ENCODE data around the gene VDR.
"Not testable (repeated sequence)": the region's sequence is repeated elsewhere in the genome, so short reads cannot be mapped to it uniquely, and the experiment has no call there.

Gene VDR

DNA sequence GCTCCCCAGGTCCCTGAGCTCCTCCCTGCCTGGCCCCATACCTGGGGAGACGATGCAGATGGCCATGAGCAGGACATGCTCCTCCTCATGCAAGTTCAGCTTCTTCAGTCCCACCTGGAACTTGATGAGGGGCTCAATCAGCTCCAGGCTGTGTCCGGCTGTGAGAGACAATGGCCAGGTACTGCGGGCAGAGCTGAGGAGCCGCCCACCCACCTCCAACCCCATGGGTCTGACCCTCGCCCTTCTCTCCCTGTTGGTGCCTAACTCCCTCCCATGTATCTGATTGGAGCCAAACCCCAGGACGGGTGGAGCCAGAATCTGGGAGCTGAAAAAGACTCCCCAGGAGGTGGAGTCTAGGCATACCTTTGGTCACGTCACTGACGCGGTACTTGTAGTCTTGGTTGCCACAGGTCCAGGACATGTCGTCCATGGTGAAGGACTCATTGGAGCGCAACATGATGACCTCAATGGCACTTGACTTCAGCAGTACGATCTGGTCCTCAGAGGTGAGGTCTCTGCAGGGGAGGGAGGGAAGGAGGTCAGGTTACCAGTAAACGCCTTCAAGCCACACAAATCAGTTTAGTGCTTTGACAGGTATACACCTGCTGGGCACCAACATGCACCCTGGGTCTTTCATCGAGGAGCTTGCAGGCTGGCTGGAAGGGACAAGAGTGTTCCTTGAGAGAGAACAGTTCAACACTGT lies 58.3 kb downstream of the VDR start:
- DNase-seq (ENCODE audit: low read depth): no peak

DNA sequence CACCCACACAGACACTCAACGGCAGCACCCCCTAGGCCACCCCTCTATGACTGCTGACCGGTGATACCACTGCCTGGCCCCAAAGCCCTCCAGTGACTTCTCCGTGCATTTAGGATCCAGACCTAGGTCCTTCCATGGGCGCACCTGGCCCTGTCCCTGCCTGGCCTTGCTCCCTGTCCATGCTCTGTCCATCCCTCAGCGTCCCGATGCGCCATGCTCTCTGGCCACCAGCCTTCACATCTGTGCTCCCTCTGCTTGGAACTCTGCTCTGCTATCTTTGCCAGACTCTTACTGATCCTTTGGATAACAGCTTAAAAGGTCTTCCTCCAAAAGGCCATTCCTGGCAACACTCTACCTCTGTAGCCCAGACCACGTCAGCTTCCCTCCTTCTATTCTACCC lies 59.7 kb downstream of the VDR start:
- no peak for DNase-seq (ENCODE audit: low read depth)

DNA sequence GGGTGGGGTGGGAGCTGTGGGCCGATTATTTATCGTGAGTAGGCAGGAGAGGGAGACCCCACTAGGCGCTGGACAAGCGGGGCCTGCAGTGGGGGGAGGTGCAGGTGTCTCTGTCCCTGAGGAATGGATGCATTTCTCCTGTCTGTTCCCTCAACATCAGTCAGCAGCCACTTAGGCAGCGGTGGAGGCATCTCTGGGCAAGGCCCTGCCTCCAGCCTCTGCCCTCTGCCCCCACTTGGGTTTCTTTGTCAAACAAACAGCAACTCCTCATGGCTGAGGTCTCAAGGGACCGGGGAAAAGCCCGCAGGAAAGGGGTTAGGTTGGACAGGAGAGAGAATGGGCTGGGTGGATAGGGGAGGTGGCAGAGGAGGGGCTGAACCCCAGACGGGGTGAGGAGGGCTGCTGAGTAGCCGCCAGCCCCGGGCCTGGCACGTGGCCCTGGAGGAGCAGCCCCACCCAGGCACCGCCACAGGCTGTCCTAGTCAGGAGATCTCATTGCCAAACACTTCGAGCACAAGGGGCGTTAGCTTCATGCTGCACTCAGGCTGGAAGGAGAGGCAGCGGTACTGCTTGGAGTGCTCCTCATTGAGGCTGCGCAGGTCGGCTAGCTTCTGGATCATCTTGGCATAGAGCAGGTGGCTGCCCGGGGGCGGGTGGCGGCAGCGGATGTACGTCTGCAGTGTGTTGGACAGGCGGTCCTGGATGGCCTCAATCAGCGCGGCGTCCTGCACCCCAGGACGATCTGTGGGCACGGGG lies 60.4 kb downstream of the VDR start:
- DNase-seq (ENCODE audit: low read depth): no peak

DNA sequence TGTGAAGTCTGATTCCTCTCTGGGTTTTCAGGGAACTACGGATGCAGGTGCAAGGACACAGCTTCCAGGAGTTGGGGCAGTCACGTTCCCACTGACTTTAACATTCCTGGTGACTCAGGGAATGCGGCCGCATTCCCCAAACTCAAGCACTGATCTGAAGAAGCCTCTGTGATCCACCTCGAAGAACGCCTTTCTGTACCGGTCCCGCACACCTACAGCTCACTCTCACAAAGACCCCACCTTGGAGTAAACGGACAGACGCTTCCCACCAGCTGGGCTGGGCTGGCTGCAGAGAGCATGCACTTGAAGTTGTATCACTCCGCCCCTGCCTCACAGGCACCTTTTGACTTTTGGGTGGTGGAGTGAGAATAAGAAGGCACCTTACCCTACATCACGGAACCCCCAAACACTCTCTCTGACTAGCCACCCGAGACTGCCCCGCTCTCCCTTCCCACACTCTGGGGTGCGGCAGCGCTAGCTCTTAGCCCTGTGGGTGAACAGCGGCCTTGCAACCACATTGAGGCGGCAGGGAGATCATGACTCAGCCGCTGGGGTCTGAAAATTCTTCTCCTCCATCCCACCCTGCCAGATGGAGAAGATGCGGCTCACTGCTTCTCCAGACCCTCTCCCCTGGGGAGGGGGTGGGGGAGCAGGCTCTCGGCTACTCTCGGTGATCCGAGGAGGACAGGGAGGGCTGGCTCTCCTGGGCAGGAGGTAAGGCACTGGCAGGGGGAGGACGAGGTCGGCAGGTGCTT lies 61.4 kb downstream of the VDR start:
- no peak for DNase-seq (ENCODE audit: low read depth)

DNA sequence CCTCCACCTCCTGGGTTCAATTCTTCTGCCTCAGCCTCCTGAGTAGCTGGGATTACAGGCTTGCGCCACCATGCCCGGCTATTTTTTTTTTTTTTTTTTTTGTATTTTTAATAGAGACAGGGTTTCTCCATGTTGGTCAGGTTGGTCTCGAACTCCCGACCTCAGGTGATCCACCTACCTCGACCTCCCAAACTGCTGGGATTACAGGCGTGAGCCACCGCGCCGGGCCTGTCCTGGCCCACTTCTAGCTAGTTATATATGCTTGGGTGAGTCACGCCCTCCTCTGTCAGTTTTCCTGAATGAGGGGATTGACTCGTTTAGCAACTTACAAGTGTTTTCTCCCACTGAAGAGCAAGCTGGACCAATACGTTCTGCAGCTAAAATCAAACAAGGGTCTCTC lies 62.3 kb downstream of the VDR start:
- not testable (repeated sequence) for DNase-seq (ENCODE audit: low read depth)

DNA sequence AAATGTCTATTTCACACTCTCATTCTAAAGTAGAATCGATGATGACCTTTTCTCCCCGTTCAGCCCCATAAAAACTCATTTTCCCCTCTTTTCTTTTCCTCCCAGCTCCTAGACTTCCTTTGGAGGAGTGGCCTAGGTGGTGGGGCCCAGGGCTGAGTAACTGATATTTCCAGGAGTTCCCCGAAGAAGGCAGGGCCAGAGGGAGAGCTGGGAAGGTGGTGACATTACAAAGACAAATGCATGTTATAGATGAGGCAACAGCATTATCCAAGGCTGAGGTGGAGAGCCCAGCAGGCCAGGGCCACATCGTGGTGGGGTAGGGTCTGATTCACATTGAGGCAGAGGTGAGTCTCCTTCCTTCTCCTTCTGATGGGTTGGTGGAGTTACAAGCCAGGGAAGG lies 62.9 kb downstream of the VDR start:
- DNase-seq (ENCODE audit: low read depth): no peak

DNA sequence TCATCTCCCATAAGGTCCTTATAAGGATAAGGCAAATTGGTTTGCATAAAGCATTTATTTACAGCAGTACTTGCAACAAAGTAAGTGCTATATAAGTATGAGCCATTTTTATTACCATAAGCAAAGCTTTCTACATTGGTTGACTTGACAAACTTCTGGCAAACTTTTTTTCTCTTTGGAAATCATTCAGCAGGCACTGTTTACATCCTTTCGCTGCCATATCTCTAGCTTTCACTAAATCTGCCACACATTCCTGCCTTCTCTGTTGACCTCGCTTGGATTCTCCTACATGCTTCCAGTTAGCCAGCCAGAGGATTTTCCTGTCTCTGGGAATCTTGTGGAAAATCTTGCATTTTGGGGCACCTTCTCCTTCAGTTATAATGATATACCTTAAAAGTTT lies 63.3 kb downstream of the VDR start:
- DNase-seq (ENCODE audit: low read depth): no peak

DNA sequence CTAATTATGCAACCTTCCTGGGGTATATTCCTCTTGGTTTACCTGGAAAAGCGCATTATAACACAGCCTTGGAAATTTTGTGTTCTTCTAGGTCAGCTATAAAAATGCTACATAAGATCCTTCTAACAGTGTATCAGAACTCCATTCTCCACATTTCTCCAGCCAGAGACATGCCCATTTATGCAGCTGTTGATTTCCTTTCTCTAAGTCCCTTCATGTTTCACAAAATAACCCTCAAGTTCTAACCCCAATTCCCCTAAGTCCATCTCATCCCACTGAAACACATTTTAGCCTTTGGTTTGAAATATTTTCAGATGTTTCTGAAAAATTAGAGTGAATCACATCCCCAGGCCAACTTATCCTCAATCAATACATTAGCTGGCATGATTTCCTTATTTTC lies 64.2 kb downstream of the VDR start:
- no peak for DNase-seq (ENCODE audit: low read depth)

DNA sequence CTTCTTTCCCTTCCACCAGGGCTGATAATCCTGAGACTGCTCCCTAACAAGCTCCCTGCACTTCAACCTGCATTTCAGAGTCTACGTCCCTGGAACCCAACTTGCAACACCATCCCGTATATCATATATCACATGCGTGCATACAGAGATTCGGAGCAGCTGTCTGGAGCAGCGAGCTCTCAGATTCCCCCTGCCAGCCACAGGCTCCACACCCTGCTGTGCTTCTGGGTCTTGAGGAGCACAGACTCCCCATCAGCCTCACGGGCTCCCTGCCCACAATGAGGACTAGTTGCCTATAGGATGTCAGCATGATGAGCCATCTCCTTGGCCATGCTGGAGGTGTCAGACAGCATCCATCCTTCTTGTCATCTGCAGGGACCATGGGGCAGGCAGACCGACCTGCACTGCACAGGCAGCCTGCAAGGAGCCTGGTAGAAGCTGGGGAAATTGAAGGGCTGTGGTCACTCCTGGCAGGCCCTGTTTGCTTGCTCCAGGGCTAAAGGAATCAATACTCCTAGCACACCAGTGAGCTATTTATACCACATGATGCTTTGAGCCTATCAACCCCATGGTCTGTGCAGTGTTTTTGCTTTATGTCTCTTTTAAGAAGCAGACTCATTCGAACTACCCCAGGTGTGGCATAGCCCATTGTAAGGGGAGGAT lies 65.4 kb downstream of the VDR start:
- no peak for DNase-seq (ENCODE audit: low read depth)

DNA sequence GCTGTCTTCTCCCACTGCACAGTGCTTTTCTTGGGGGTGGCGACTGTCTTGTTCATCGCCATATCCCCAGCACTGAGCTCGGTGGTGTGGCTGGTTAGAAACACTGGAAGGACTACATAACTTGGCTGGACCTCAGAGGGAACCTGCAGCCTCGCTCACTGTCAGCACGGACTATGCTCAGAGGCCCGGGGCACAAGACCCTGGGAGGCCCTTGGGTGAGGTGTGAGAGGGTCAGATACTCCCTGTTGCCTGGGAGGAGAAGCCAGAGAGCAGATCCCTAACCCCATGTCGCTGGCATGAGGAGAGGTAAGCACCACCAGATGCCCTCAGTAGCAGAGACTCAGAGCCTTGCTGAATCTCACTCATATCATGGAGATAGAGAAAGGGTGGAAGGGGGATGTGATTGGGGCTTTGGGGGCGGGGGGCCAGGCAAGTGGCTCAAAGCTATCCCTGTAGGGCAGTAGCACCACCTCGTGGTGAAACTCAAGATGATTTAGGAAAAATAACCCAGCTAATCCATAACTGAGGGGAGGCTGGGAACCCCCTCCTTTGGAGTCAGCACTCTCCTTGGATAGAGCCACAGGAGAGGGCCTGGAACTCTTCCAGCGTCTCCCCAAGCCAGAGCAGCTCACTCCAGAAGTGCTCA lies 66.4 kb downstream of the VDR start:
- no peak for DNase-seq (ENCODE audit: low read depth)

DNA sequence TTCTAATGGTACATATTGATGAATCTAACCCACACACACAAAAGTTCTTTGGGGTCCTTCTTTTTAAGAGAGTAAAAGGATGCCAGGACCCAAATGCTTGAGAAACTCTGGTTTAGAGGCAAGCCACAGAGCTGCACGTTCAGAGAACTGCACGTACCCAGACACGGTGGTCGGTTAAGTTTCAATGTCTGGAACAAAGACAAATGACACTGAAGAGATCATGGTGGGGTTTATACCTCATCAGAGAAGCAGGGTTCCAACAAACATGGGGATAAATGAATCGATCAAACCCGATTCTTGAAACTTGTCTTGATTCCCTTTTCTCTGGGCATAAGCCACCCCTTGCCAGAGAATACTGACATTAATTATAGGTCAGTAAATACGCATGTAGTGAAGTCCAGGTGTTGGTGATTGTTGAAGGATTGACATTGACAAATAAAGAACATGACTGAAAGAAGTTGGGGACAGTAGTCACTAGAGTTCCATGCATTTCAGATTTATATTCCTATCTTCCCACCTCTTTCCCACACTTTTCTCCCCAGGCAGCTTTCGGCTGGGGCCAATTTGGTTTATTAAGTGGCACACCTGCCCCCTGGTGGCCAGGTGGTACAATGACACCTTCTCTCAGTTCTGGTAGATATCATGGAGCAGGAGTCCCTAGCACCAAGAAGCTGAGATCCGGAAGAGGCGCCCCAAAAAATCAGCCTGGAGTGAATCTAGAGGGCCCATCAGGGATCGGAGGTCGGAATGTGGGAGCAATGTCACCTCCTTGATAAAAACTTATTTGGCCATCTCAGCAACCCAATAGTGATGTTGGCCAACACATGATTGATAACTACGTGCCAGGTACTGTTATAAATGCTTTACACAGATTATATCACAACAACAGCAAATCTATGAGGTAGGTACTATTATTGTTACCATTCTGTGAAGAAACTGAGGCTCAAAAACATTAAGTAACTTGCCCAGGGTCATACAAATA lies 67.3 kb downstream of the VDR start:
- DNase-seq (ENCODE audit: low read depth): peak; percentile 48

DNA sequence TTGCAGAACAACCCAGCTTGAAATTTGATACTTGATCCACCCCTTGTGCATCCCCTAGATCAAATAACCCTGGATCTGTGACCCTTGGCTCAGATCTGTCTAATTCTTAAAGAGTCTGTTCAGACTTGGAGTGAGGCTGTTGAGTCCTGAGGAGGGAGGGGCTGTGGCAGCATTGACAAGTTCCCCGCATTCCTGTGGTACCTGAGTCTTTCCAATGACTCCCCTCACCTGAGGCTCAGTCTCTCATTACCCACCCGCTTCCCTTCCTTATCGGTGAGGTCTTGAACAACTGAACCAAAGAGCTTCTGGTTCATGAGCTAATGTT lies 69.0 kb downstream of the VDR start:
- no peak for DNase-seq (ENCODE audit: low read depth)

DNA sequence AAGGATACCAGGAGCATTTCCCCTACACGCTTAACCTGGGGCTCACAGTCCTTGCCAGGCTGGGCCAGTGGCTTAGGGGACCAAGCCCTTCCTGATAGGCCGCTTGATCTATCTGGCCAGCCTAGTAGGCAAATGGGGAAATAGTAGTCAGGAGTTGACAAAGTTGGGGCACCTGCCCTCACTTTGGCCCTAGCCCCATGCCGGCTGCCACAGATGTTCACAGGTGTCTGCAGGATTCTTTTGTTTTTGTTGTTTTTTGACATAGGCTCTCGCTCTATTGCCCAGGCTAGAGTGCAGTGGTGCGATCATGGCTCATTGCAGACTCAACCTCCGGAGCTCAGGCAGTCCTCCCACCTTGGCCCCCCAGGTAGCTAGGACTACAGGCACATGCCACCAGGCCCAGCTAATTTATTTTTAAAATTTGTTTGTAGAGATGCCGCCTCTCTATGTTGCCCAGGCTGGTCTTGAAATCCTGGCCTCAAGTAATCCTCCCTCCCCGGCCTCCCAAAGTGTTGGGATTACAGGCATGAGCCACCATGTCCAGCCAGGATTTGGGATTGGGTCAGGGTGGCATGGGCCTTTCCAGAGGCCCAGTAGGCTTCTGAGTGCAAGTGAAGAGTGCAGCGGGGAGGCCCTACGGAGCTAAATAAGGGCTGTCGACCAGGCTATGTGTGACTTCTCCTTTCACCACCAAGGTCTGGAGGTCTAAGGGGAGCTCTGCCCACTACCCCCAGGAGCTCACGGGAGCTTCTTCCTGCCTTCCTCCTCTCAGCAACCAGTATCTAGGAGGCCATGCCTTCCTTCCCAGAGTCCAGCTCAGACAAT lies 69.6 kb downstream of the VDR start:
- no peak for DNase-seq (ENCODE audit: low read depth)

DNA sequence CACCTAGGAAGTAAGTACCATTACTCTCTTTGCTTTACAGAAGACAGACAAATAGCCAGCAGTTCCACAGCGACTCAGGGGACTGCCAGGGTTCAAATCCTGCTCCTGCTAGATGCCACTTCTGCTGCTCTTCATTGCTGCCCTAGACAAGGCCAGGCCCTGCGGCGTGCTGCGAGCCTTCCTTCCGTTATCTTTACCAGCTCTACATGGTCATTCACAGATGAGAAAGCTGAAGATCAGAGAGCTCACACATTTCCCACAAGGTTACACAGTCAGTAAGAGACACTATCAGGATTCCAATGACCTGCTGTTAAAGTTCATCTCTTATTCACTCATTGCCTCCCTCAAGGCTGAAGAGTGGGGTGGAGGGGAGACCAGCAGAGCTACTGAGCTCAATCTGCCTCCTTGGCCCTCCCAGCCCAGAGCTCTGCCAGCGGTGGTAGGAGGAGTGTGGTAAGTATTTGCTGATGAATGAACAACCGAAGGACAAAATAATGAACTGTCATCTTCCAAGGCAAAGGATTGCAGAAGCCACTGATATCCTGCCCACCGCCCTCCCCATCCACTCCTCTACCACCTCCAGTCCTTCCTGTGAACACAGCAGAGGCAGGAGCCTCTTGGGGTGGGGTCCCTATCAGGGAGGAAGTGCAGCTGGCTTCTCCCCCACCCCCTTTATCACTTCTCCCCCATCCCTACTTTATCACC lies 70.4 kb downstream of the VDR start:
- no peak for DNase-seq (ENCODE audit: low read depth)

DNA sequence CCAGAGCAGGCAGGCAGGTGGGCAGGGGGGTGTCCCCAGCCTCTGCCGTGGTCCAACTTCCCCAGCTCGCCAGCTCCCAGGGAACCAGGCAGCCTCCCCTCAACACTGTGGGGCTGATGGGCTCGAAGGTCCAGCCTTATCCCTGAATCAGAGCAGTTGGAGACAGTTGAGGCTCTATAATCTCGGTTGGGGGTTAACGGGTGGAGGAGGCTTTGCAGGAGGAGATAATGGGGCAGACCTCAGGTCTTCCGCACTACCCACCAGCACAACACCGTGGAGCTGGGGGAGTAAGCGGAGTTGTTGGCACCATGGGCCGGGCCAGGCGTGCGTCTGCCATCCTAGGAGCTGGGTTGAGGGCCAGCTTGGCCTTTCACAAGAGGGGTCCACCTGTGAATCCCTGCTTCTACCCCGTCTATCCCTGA lies 71.2 kb downstream of the VDR start:
- no peak for DNase-seq (ENCODE audit: low read depth)

DNA sequence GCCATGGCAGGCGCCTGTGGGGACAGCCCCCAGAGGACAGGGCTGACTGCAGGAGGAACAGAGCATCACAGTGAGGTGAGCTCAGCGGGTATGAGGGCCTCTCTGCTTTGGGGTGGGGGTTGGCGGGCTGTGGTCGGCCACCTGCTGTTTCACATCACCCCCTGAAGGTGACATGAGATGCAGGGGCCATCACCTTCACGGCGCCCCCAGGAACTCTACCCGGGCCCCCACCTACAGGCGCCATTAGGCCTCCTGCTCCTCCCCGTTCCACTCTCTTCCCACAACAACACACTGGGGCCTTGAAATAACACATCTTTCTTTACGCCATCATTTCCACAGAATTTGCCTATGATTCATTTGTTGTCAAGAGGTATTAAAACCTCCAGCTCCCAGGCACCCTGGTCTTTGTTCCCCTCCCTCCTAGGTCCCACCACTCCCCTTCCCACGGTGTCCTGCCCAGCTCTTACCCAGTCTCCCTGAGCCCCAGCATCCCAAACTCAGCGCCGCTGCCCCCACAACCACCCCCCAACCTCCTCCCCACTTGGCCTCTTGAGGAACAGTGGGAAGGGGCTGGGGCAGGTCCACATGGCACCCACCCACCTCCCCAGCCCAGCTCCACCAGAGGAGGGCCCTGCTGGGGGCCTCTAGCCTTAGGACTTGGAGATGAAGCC lies 72.4 kb downstream of the VDR start:
- DNase-seq (ENCODE audit: low read depth): no peak

DNA sequence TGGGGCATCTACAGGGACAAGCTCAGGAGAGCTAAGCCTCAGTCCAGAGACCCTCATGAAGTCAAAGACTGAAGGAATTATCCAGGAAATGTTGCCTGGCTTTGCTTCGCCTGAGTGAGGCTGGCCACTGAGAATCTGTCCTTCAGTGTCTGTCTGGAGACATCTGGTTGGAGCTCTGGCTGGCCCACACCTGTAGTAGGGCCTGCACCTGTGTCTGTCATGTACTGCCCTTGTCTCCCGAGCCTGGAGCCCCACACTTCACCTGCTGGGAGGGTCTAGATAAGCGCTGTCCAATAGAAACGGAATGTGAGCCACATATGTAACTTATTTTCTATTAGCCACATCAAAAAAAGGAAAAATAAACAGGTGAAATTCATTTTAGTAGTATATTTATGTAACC lies 75.2 kb downstream of the VDR start:
- no peak for DNase-seq (ENCODE audit: low read depth)

DNA sequence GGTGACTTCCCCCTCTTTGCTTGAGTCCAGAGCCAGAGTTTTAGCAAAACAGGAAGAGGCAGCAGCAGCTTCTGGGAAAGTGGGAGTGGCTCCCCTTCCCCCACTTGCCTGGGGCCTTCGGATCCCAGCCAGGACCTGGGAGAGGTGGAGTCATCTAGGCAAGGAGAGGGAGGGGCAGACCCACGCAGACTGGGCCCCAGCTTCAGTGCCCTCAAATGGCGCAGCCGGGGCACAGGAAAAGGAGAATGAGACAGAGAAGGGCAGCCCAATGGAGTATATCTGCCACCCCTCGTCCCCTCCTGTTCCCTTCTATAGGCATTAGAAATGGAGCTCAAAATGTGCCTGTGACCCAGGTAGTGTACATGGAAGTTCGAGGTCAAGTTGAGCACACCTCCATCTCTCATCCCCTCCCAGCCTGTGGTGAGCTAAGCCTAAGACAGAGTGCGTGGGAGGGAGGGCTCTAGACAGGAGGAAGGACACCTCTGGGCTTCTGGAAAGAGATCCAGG lies 75.8 kb downstream of the VDR start:
- DNase-seq (ENCODE audit: low read depth): no peak

Measured in stromal cell of bone marrow (primary cell).